Adrenal gland (tissue), 12 donors: ENCODE results near the gene LMTK2. TPM values are rescaled to one million over a fixed set of nuclear protein-coding genes. Genes with fewer than 3 reads are reported as not detected.
A peak's percentile ranks its signal among the peaks of the same experiment; 100 is the strongest.

Experiments used
- DNase-seq, 7 donors: peaks; one replicate each; pipeline ENCODE4 v3.0.0-alpha.2; 2019 to 2020
- H3K27ac ChIP-seq, 5 donors: fragments of 200-600 bp; sonication (generic) in 4 of 5; 1 replicate in 3 of 5; 2 replicates in 2 of 5; pipeline versions ENCODE4 v1.5.1 to v1.8.0; 2016 to 2020; ENCODE audit warnings: mild to moderate bottlenecking in 1 of 5
- H3K27me3 ChIP-seq: fragments of 200-600 bp; 2 replicates; pipeline ENCODE4 v1.8.0; 2021
- H3K36me3 ChIP-seq, 2 donors: fragments of 200-600 bp; replicated peaks in 1 of 2; 1 replicate in 1 of 2; 2 replicates in 1 of 2; pipeline versions ENCODE4 v1.5.1 to v1.8.0; 2018 to 2022
- H3K4me1 ChIP-seq, 2 donors: fragments of 200-600 bp; replicated peaks in 1 of 2; 1 replicate in 1 of 2; 2 replicates in 1 of 2; pipeline versions ENCODE4 v1.5.1 to v1.8.0; 2018 to 2021
- H3K4me3 ChIP-seq, 4 donors: fragments of 200-600 bp; sonication (generic) in 3 of 4; one replicate each; pipeline ENCODE4 v1.5.1; 2016 to 2018
- H3K9me3 ChIP-seq, 3 donors: fragments of 200-600 bp; sonication (generic) in 1 of 3; replicated peaks in 1 of 3; 1 replicate in 2 of 3; 2 replicates in 1 of 3; pipeline versions ENCODE4 v1.5.1 to v1.8.0; 2016 to 2021
- CTCF ChIP-seq, 6 experiments: fragments of 450-650 bp in 4 of 6; fragments of 200-600 bp in 2 of 6; sonication (generic) in 1 of 6; IDR thresholded peaks; 1 replicate in 5 of 6; 2 replicates in 1 of 6; pipeline versions ENCODE4 v1.5.1 to v1.8.0; 2016 to 2021; ENCODE audit warnings: antibody characterized with exemption in 6 of 6, mild to moderate bottlenecking in 2 of 6, moderate library complexity in 1 of 6
- POLR2A ChIP-seq, 2 donors: fragments of 450-650 bp; IDR thresholded peaks; one replicate each; pipeline ENCODE4 v1.6.1; 2017; ENCODE audit warnings: antibody characterized with exemption in 2 of 2, mild to moderate bottlenecking in 2 of 2, moderate library complexity in 1 of 2
- WGBS, 4 donors: extraction: QIAGEN DNeasy Blood & Tissue Kit in 2 of 4; methylation state at CpG; one replicate each; pipeline versions ENCODE4 v1.1.5 to v1.1.7; 2013 to 2017; 5-methylcytosine and 5-hydroxymethylcytosine counted together
- intact Hi-C, 2 donors: fragments of 100-400 bp; cut with DNase I; formaldehyde crosslinking; loops; one replicate each; pipeline versions ENCODE4 v1.14.1 to v1.15.0; 2022 to 2023
- polyA plus RNA-seq, 3 donors: library from polyadenylated mRNA; stranded (reverse); fragments of 200-250 nt in 2 of 3; fragments of 350-450 nt in 1 of 3; fragmentation: Illumina TruSeq in 1 of 3; extraction: RNeasy Lipid Tissue Mini Kit (QIAGEN cat#74804) in 1 of 3; gene quantifications; one replicate each; pipeline ENCODE4 v1.2.3, GENCODE V29; 2013 to 2014
- total RNA-seq, 9 donors: library from RNA; depleted of rRNA in 4 of 9; stranded (reverse); fragments of >200 nt in 4 of 9; fragments of 120-200 nt in 1 of 9; fragmentation: NEBNext Ultra II Directional in 1 of 9; extraction: Animal tissue kit (Norgen Biotek cat#: 25700) in 1 of 9; gene quantifications; one replicate each; pipeline versions ENCODE4 v1.1.0 to v1.2.4, GENCODE V29; 2013 to 2023
- donor health status: healthy with polysubstance abuse.
- donor health status: Bipolar disorder and iron deficiency.
- donor health status: DM: yes; HTN: yes; CAD: no.
- donor health status: DM: no; HTN: no; CAD: no.
- donor health status: DM: no; HTN: no; CAD: no.
- donor health status: DM: yes; HTN: yes; CAD: no.

LMTK2 gene
- total and polyA plus RNA-seq, 12 donors = 3.4 to 36.2 (median 22.4) TPM

DNA sequence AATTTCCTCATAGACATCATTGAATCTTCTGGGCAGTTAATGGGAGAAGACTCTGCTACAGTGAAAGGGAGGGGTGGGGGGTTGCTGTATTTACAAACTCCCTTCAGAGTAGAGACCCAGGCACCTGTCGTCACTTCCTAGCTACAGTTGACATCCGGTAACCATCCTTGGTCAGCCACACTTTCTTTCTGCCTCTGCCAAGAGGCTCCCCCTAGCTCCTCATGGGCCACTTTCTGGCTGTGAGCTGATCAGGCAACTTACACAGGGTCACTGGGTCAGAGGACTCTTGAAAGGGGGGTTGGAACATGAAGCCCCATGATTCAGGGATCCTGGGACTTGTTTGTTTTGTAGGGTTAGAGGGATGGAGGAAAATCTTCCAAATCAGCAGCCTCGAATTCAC is 144.1 kb downstream of the LMTK2 start:
- no peak for TF ChIP-seq POLR2A (IDR thresholded peaks at IDR 0.05)
- peaks cover 12 to 29% of the 10 kb centered on the region in 2 donors for H3K4me1 ChIP-seq
- H3K4me3 ChIP-seq = peak overlapping the region in 1 of 4 donors; percentile 82
- H3K27ac ChIP-seq = no peak overlapping the region
- no peaks in the 10 kb centered on the region for H3K27me3 ChIP-seq
- H3K36me3 ChIP-seq = no peaks in the 10 kb centered on the region
- no peak for DNase-seq
- H3K9me3 ChIP-seq = no peaks in the 10 kb centered on the region
- WGBS, 4 donors = 57 to 80% (median 64%) methylated on average over 3 of the region's 3 CpGs
- intact Hi-C loops = no loop called here

DNA sequence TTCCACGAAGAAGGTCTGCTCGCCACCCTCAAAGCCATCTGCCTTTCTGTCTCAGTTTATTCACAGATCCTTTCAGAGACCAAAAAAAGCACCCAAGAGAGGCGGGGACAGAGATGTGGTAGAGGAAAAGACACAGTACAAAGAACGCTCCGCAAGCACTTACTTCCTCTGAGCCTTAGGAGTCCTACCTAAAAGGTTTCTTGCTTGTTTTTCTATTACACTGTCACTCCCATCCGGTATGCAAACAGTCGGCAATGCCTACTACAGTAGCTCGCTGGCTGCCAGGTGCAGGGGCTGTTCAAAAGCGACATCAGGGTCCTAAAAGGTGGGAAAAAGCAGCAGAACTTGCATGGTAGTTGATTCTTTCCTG is 144.6 kb downstream of the LMTK2 start:
- Histone ChIP-seq H3K27me3 (no peaks in the 10 kb centered on the region), H3K4me3 (peak overlapping the region in 2 of 4 donors; percentile 60 to 82), H3K27ac (peak overlapping the region in 2 of 5 donors; percentile 58 to 89), H3K4me1 (peaks cover 12 to 25% of the 10 kb centered on the region in 2 donors), H3K9me3 (no peaks in the 10 kb centered on the region), H3K36me3 (no peaks in the 10 kb centered on the region)
- TF ChIP-seq CTCF (IDR thresholded peaks at IDR 0.05) (no peak), POLR2A (IDR thresholded peaks at IDR 0.05) (no peak)
- 37 to 43% (median 39%) methylated on average over 9 of the region's 9 CpGs for WGBS, 4 donors
- no peak for DNase-seq
- intact Hi-C loops = no loop called here

GRCh38 chr7:98251601-98252424 is 145.2 kb downstream of the LMTK2 start, which contains the start of gene TECPR1:
TECPR1 (minus strand) TSS chr7:98252232; CDS start chr7:98246146, 6,086 bp downstream.
- Histone ChIP-seq H3K4me1 (peaks cover 12 to 25% of the 10 kb centered on the region in 2 donors), H3K36me3 (peaks cover 0 to under 1% of the 10 kb centered on the region in 2 donors), H3K27ac (peak within 1 kb of the TSS in 4 of 5 donors; percentile 15 to 89 (median 56)), H3K4me3 (peak within 1 kb of the TSS; percentile 60 to 82 (median 71)), H3K9me3 (no peaks in the 10 kb centered on the region), H3K27me3 (no peaks in the 10 kb centered on the region)
- TF ChIP-seq POLR2A (IDR thresholded peaks at IDR 0.05) = peak in 1 of 2 donors; percentile 46
- TF ChIP-seq CTCF (IDR thresholded peaks at IDR 0.05) = no peak
- WGBS, 4 donors = 0 to 1% (median 0%) methylated on average over 6 to 69 of the region's 69 CpGs
- peak; percentile 93 to 97 (median 95) for DNase-seq
- intact Hi-C loops = no loop called here

GRCh38 chr7:98252425-98253054 is 145.9 kb downstream of the LMTK2 start:
- no peak for TF ChIP-seq POLR2A (IDR thresholded peaks at IDR 0.05)
- peak in 1 of 6 experiments; percentile 12 for TF ChIP-seq CTCF (IDR thresholded peaks at IDR 0.05)
- H3K36me3 ChIP-seq = peaks cover 0 to 8% of the 10 kb centered on the region in 2 donors
- H3K27ac ChIP-seq = peak overlapping the region in 2 of 5 donors; percentile 58 to 89
- H3K4me3 ChIP-seq = peak overlapping the region in 3 of 4 donors; percentile 60 to 82 (median 77)
- DNase-seq = peak in 2 of 7 donors; percentile 14 to 59
- H3K27me3 ChIP-seq = no peaks in the 10 kb centered on the region
- intact Hi-C loops = no loop called here
- H3K4me1 ChIP-seq = peaks cover 12 to 25% of the 10 kb centered on the region in 2 donors
- 22 to 35% (median 29%) methylated on average over 20 to 32 of the region's 32 CpGs for WGBS, 4 donors
- H3K9me3 ChIP-seq = no peaks in the 10 kb centered on the region
